HG03060 (cell line): ENCODE data around the gene CDC40.
"Not testable (repeated sequence)": the region's sequence is repeated elsewhere in the genome, so short reads cannot be mapped to it uniquely, and the experiment has no call there.

Source experiments
- ATAC-seq: cut with Tn5 transposase; IDR thresholded peaks from one replicate; pipeline ENCODE4 v1.9.1; 2021; ENCODE audit warnings: low read depth, moderate number of reproducible peaks; ENCODE audit not compliant: unreplicated experiment

The CDC40 gene

GRCh38 chr6:110198561-110198960 is 18.3 kb downstream of the CDC40 start:
- no peak for ATAC-seq

- no peak for ATAC-seq
Observed at GRCh38 chr6:110201151-110201884, 21.1 kb downstream of the CDC40 start.

GRCh38 chr6:110207652-110208051 is 27.4 kb downstream of the CDC40 start:
- ATAC-seq: no peak

GRCh38 chr6:110211753-110212152 is 31.5 kb downstream of the CDC40 start:
- ATAC-seq: no peak

- no peak for ATAC-seq
Observed at GRCh38 chr6:110214338-110214737, 34.1 kb downstream of the CDC40 start.

- ATAC-seq: no peak
Observed at GRCh38 chr6:110216140-110216539, 35.9 kb downstream of the CDC40 start.

- no peak for ATAC-seq
Observed at GRCh38 chr6:110217266-110217665, 37.0 kb downstream of the CDC40 start.

- no peak for ATAC-seq
Observed at GRCh38 chr6:110221738-110222137, 41.5 kb downstream of the CDC40 start.

- ATAC-seq: no peak
Observed at GRCh38 chr6:110226261-110226660, 46.0 kb downstream of the CDC40 start.

GRCh38 chr6:110232450-110232849 is 52.2 kb downstream of the CDC40 start:
- no peak for ATAC-seq

GRCh38 chr6:110233770-110234374 is 53.6 kb downstream of the CDC40 start:
- ATAC-seq: peak; percentile 80

- not testable (repeated sequence) for ATAC-seq
Observed at GRCh38 chr6:110236007-110236406, 55.8 kb downstream of the CDC40 start.

GRCh38 chr6:110239526-110240274 is 59.5 kb downstream of the CDC40 start:
- no peak for ATAC-seq

- ATAC-seq: not testable (repeated sequence)
Observed at GRCh38 chr6:110244621-110245020, 64.4 kb downstream of the CDC40 start.

GRCh38 chr6:110246378-110246777 is 66.2 kb downstream of the CDC40 start:
- ATAC-seq: no peak

GRCh38 chr6:110246900-110247546 is 66.8 kb downstream of the CDC40 start:
- no peak for ATAC-seq

GRCh38 chr6:110250058-110250457 is 69.8 kb downstream of the CDC40 start:
- no peak for ATAC-seq

- ATAC-seq: no peak
Observed at GRCh38 chr6:110250838-110251237, 70.6 kb downstream of the CDC40 start.

GRCh38 chr6:110255211-110255750 is 75.1 kb downstream of the CDC40 start:
- ATAC-seq: no peak

- ATAC-seq: no peak
Observed at GRCh38 chr6:110256366-110256765, 76.1 kb downstream of the CDC40 start.

- ATAC-seq: no peak
Observed at GRCh38 chr6:110265273-110265672, 85.0 kb downstream of the CDC40 start.
